Measurements from ENCODE around the gene RAB4B. TPM values are rescaled to one million over a fixed set of nuclear protein-coding genes. Genes with fewer than 3 reads are reported as not detected.
"Not testable (repeated sequence)": the region's sequence is repeated elsewhere in the genome, so short reads cannot be mapped to it uniquely, and the experiment has no call there.

Gene RAB4B
- total and polyA plus RNA-seq, 4 experiments from 2014 or later: 53.5 to 69.8 (median 61.2) TPM

GRCh38 chr19:40778706-40779284 is 748 bp downstream of the RAB4B start:
- no peaks in the 10 kb centered on the region for H3K27me3 ChIP-seq (ENCODE audit: insufficient read depth, low read length)
- peak overlapping the region; percentile 95 to 99 (median 99) for H3K27ac Mint-ChIP-seq
- peaks cover 25 to 45% (median 32%) of the 10 kb centered on the region in 4 donors for H3K4me1 Mint-ChIP-seq
- H3K36me3 Mint-ChIP-seq: peaks cover 15 to 31% of the 10 kb centered on the region in 2 donors
- peak overlapping the region; percentile 92 to 98 (median 95) for H3K4me3 Mint-ChIP-seq
- peaks cover 29% of the 10 kb centered on the region for H3K4me1 ChIP-seq (ENCODE audit: insufficient read depth, low read length)
- intact Hi-C loops (cut with micrococcal nuclease): loop anchor here (1.0 kb wide), 6 partner anchors 20 to 366 kb away; partner anchors contain the start of gene ACTMAP
- CTCF ChIA-PET (ENCODE audit: partially characterized antibody): interaction anchor here (0.7 to 4.1 kb wide), 14 partner anchors 8 to 144 kb away, joined by 3 to 46 read pairs (median 6); partner anchors contain the start of genes ACTMAP, COQ8B, EGLN2 and ITPKC
- H3K27me3 Mint-ChIP-seq: no peaks in the 10 kb centered on the region
- no peak for DNase-seq
- H3K9me3 Mint-ChIP-seq: no peaks in the 10 kb centered on the region
- H3K36me3 ChIP-seq (ENCODE audit: insufficient read depth, low read length): peaks cover 5% of the 10 kb centered on the region
- no peaks in the 10 kb centered on the region for H3K9me3 ChIP-seq (ENCODE audit: control insufficient read depth in 1 of 2, low read length in 2 of 2)
- peak overlapping the region; percentile 14 to 67 for H3K4me3 ChIP-seq (ENCODE audit: low read length in 2 of 2)
- POLR2A ChIA-PET (ENCODE audit: partially characterized antibody): interaction anchor here (0.8 to 14.6 kb wide), 23 partner anchors 8 to 771 kb away, joined by 3 to 369 read pairs (median 6); partner anchors contain the start of genes ACTMAP, C19orf47, COQ8B and EGLN2
- peak overlapping the region; percentile 89 for H3K27ac ChIP-seq (ENCODE audit: low read depth, low read length)

GRCh38 chr19:40780582-40780981 is 2.5 kb downstream of the RAB4B start:
- Histone ChIP-seq H3K4me1 (ENCODE audit: insufficient read depth, low read length) (peaks cover 29% of the 10 kb centered on the region), H3K9me3 (ENCODE audit: control insufficient read depth in 1 of 2, low read length in 2 of 2) (no peaks in the 10 kb centered on the region), H3K36me3 (ENCODE audit: insufficient read depth, low read length) (peaks cover 5% of the 10 kb centered on the region), H3K27me3 (ENCODE audit: insufficient read depth, low read length) (no peaks in the 10 kb centered on the region), H3K4me3 (ENCODE audit: low read length in 2 of 2) (no peak overlapping the region), H3K27ac (ENCODE audit: low read depth, low read length) (no peak overlapping the region)
- POLR2A ChIA-PET (ENCODE audit: partially characterized antibody): interaction anchor here (1.0 to 14.6 kb wide), 2 partner anchors 22 to 32 kb away, joined by 3 to 369 read pairs; partner anchors contain the start of gene EGLN2
- peaks cover 15 to 36% of the 10 kb centered on the region in 2 donors for H3K36me3 Mint-ChIP-seq
- CTCF ChIA-PET (ENCODE audit: partially characterized antibody): interaction anchor here (0.9 to 4.1 kb wide), 2 partner anchors 17 to 26 kb away, joined by 3 to 40 read pairs; partner anchors contain the start of gene EGLN2
- H3K27ac Mint-ChIP-seq: peak overlapping the region; percentile 42 to 91 (median 67)
- H3K9me3 Mint-ChIP-seq: no peaks in the 10 kb centered on the region
- no peak for DNase-seq
- intact Hi-C loops (cut with micrococcal nuclease): no loop called here
- no peaks in the 10 kb centered on the region for H3K27me3 Mint-ChIP-seq
- peaks cover 25 to 45% (median 32%) of the 10 kb centered on the region in 4 donors for H3K4me1 Mint-ChIP-seq
- H3K4me3 Mint-ChIP-seq: peak overlapping the region in 1 of 8 donors; percentile 2

GRCh38 chr19:40781140-40781539 is 3.1 kb downstream of the RAB4B start:
- H3K27ac Mint-ChIP-seq: peak overlapping the region in 3 of 7 donors; percentile 52 to 79 (median 61)
- Histone ChIP-seq H3K27ac (ENCODE audit: low read depth, low read length) (no peak overlapping the region), H3K36me3 (ENCODE audit: insufficient read depth, low read length) (peaks cover 5% of the 10 kb centered on the region), H3K4me3 (ENCODE audit: low read length in 2 of 2) (no peak overlapping the region), H3K4me1 (ENCODE audit: insufficient read depth, low read length) (peaks cover 29% of the 10 kb centered on the region), H3K9me3 (ENCODE audit: control insufficient read depth in 1 of 2, low read length in 2 of 2) (no peaks in the 10 kb centered on the region), H3K27me3 (ENCODE audit: insufficient read depth, low read length) (no peaks in the 10 kb centered on the region)
- H3K27me3 Mint-ChIP-seq: no peaks in the 10 kb centered on the region
- H3K9me3 Mint-ChIP-seq: no peaks in the 10 kb centered on the region
- H3K36me3 Mint-ChIP-seq: peaks cover 17 to 38% of the 10 kb centered on the region in 2 donors
- H3K4me1 Mint-ChIP-seq: peaks cover 25 to 45% (median 32%) of the 10 kb centered on the region in 4 donors
- peak overlapping the region in 1 of 8 donors; percentile 8 for H3K4me3 Mint-ChIP-seq
- no peak for DNase-seq
- ChIA-PET CTCF (ENCODE audit: partially characterized antibody) (interaction anchor here (0.8 to 4.1 kb wide), 2 partner anchors 16 to 120 kb away, joined by 3 to 40 read pairs; partner anchors contain the start of gene EGLN2), POLR2A (ENCODE audit: partially characterized antibody) (interaction anchor here (1.0 to 14.6 kb wide), 2 partner anchors 21 to 33 kb away, joined by 3 to 369 read pairs; partner anchors contain the start of gene EGLN2)
- intact Hi-C loops (cut with micrococcal nuclease): no loop called here

- Mint-ChIP-seq H3K4me1 (peaks cover 13 to 22% (median 18%) of the 10 kb centered on the region in 4 donors), H3K27me3 (no peaks in the 10 kb centered on the region), H3K9me3 (no peaks in the 10 kb centered on the region), H3K27ac (peak overlapping the region in 1 of 7 donors; percentile 12), H3K36me3 (peaks cover 20 to 39% of the 10 kb centered on the region in 2 donors), H3K4me3 (no peak overlapping the region)
- Histone ChIP-seq H3K4me1 (ENCODE audit: insufficient read depth, low read length) (peaks cover 14% of the 10 kb centered on the region), H3K36me3 (ENCODE audit: insufficient read depth, low read length) (peaks cover 5% of the 10 kb centered on the region), H3K27me3 (ENCODE audit: insufficient read depth, low read length) (no peaks in the 10 kb centered on the region), H3K9me3 (ENCODE audit: control insufficient read depth in 1 of 2, low read length in 2 of 2) (no peaks in the 10 kb centered on the region), H3K4me3 (ENCODE audit: low read length in 2 of 2) (no peak overlapping the region), H3K27ac (ENCODE audit: low read depth, low read length) (no peak overlapping the region)
- ChIA-PET CTCF (ENCODE audit: partially characterized antibody) (no interaction called here), POLR2A (ENCODE audit: partially characterized antibody) (interaction anchor here (14.6 kb wide), 1 partner anchor 19 kb away, joined by 369 read pairs; the partner anchor contains the start of gene EGLN2)
- intact Hi-C loops (cut with micrococcal nuclease): no loop called here
- no peak for DNase-seq
Measured at GRCh38 chr19:40783711-40784110, 5.7 kb downstream of the RAB4B start.

- POLR2A ChIA-PET (ENCODE audit: partially characterized antibody): interaction anchor here (14.6 kb wide), 1 partner anchor 18 kb away, joined by 369 read pairs; the partner anchor contains the start of gene EGLN2
- H3K27me3 ChIP-seq (ENCODE audit: insufficient read depth, low read length); H3K27me3 Mint-ChIP-seq; intact Hi-C loops (cut with micrococcal nuclease); DNase-seq; H3K9me3 ChIP-seq (ENCODE audit: control insufficient read depth in 1 of 2, low read length in 2 of 2); H3K27ac ChIP-seq (ENCODE audit: low read depth, low read length); H3K36me3 ChIP-seq (ENCODE audit: insufficient read depth, low read length); H3K27ac Mint-ChIP-seq; H3K9me3 Mint-ChIP-seq; H3K4me3 Mint-ChIP-seq; CTCF ChIA-PET (ENCODE audit: partially characterized antibody); H3K4me3 ChIP-seq (ENCODE audit: low read length in 2 of 2): not testable (repeated sequence)
- peaks cover 10% of the 10 kb centered on the region for H3K4me1 ChIP-seq (ENCODE audit: insufficient read depth, low read length)
- peaks cover 11 to 18% (median 15%) of the 10 kb centered on the region in 4 donors for H3K4me1 Mint-ChIP-seq
- H3K36me3 Mint-ChIP-seq: peaks cover 20 to 38% of the 10 kb centered on the region in 2 donors
Measured at GRCh38 chr19:40784146-40784545, 6.1 kb downstream of the RAB4B start.

- Mint-ChIP-seq H3K27me3 (no peaks in the 10 kb centered on the region), H3K36me3 (peaks cover 22 to 43% of the 10 kb centered on the region in 2 donors)
- CTCF ChIA-PET (ENCODE audit: partially characterized antibody): no interaction called here
Measured at GRCh38 chr19:40785526-40785925, 7.5 kb downstream of the RAB4B start.

More at GRCh38 chr19:40785526-40785925, 7.5 kb downstream of the RAB4B start:
- DNase-seq: peak in 1 of 5 donors; percentile 16
- H3K27me3 ChIP-seq (ENCODE audit: insufficient read depth, low read length): no peaks in the 10 kb centered on the region
- H3K36me3 ChIP-seq (ENCODE audit: insufficient read depth, low read length): peaks cover 5% of the 10 kb centered on the region
- Mint-ChIP-seq H3K27ac (peak overlapping the region in 3 of 7 donors; percentile 37 to 67 (median 64)), H3K4me3 (no peak overlapping the region), H3K9me3 (no peaks in the 10 kb centered on the region), H3K4me1 (peaks cover 5 to 10% (median 8%) of the 10 kb centered on the region in 4 donors)
- no peak overlapping the region for H3K4me3 ChIP-seq (ENCODE audit: low read length in 2 of 2)
- POLR2A ChIA-PET (ENCODE audit: partially characterized antibody): interaction anchor here (0.6 to 1.7 kb wide), 2 partner anchors 12 to 33 kb away, joined by 3 to 11 read pairs; no protein-coding TSS in a partner anchor
- H3K4me1 ChIP-seq (ENCODE audit: insufficient read depth, low read length): no peaks in the 10 kb centered on the region
- no peak overlapping the region for H3K27ac ChIP-seq (ENCODE audit: low read depth, low read length)
- intact Hi-C loops (cut with micrococcal nuclease): no loop called here
- no peaks in the 10 kb centered on the region for H3K9me3 ChIP-seq (ENCODE audit: control insufficient read depth in 1 of 2, low read length in 2 of 2)
